ENCODE measurements around the gene ZNF565.

The ZNF565 gene

GRCh38 chr19:36225219-36225892 lies 10.9 kb upstream of the ZNF565 start:
- no peak overlapping the region for H4K91ac ChIP-seq (ENCODE audit: low read length)
- H2AFZ ChIP-seq (ENCODE audit: low read depth, low read length) = no peak overlapping the region
- H3K23ac ChIP-seq (ENCODE audit: low read length in 2 of 2) = no peak overlapping the region
- H3K36me3 ChIP-seq (ENCODE audit: control insufficient read depth in 1 of 2, insufficient read depth in 2 of 2, low read depth in 1 of 2, low read length in 2 of 2) = peaks cover 66 to 78% of the 10 kb centered on the region in 2 experiments
- H3K9ac ChIP-seq (ENCODE audit: low read length) = peak overlapping the region; percentile 92
- peaks cover 10% of the 10 kb centered on the region for H3K79me1 ChIP-seq (replicated peaks; ENCODE audit: low read length, poor library complexity, severe bottlenecking)
- peak overlapping the region; percentile 37 for H3K4me2 ChIP-seq (ENCODE audit: low read length, poor library complexity, severe bottlenecking)
- H3K27me3 ChIP-seq (ENCODE audit: control insufficient read depth in 1 of 2, insufficient read depth in 1 of 2, low read length in 2 of 2) = no peaks in the 10 kb centered on the region
- H3K4me3 ChIP-seq (ENCODE audit: insufficient read depth in 1 of 2, low read depth in 1 of 2, low read length in 2 of 2) = peak overlapping the region in 1 of 2 experiments; percentile 60
- H3K4ac ChIP-seq (ENCODE audit: low read depth in 1 of 2, low read length in 2 of 2) = no peak overlapping the region
- H3K9me3 ChIP-seq (ENCODE audit: control insufficient read depth, low read length) = peaks cover 23% of the 10 kb centered on the region
- peak; percentile 85 for DNase-seq
- peaks cover 2% of the 10 kb centered on the region for H3K4me1 ChIP-seq (ENCODE audit: control insufficient read depth, insufficient read depth, low read depth, low read length)
- H2BK5ac ChIP-seq (ENCODE audit: low read depth, low read length, poor library complexity, severe bottlenecking) = no peak overlapping the region
- H4K8ac ChIP-seq (ENCODE audit: low read length) = no peak overlapping the region
- 57% methylated on average over 3 of the region's 5 CpGs for WGBS
- H3K14ac ChIP-seq (ENCODE audit: low read length in 2 of 2) = no peak overlapping the region
- no peak overlapping the region for H2AK5ac ChIP-seq (ENCODE audit: low read length, severe bottlenecking)
- H2BK120ac ChIP-seq (ENCODE audit: low read depth, low read length) = no peak overlapping the region
- H3K27ac ChIP-seq (ENCODE audit: low read length, poor library complexity, severe bottlenecking) = no peak overlapping the region
- H3K18ac ChIP-seq (ENCODE audit: low read depth in 1 of 2, low read length in 2 of 2) = peak overlapping the region in 1 of 2 experiments; percentile 75
- H2BK15ac ChIP-seq (ENCODE audit: low read depth, poor library complexity, severe bottlenecking) = no peak overlapping the region
- H2BK12ac ChIP-seq (ENCODE audit: low read length in 2 of 2) = peak overlapping the region in 1 of 2 experiments; percentile 67

- Histone ChIP-seq H3K4me1 (ENCODE audit: control insufficient read depth, insufficient read depth, low read depth, low read length) (peaks cover 2% of the 10 kb centered on the region), H3K36me3 (ENCODE audit: control insufficient read depth in 1 of 2, insufficient read depth in 2 of 2, low read depth in 1 of 2, low read length in 2 of 2) (peaks cover 50 to 63% of the 10 kb centered on the region in 2 experiments), H3K9me3 (ENCODE audit: control insufficient read depth, low read length) (no peaks in the 10 kb centered on the region), H2BK12ac (ENCODE audit: low read length in 2 of 2) (no peak overlapping the region), H3K14ac (ENCODE audit: low read length in 2 of 2) (no peak overlapping the region), H4K8ac (ENCODE audit: low read length) (no peak overlapping the region), H4K91ac (ENCODE audit: low read length) (no peak overlapping the region), H3K27me3 (ENCODE audit: control insufficient read depth in 1 of 2, insufficient read depth in 1 of 2, low read length in 2 of 2) (no peaks in the 10 kb centered on the region), H2BK120ac (ENCODE audit: low read depth, low read length) (no peak overlapping the region), H3K4me3 (ENCODE audit: insufficient read depth in 1 of 2, low read depth in 1 of 2, low read length in 2 of 2) (no peak overlapping the region), H3K4ac (ENCODE audit: low read depth in 1 of 2, low read length in 2 of 2) (no peak overlapping the region), H3K27ac (ENCODE audit: low read length, poor library complexity, severe bottlenecking) (no peak overlapping the region), H2BK15ac (ENCODE audit: low read depth, poor library complexity, severe bottlenecking) (no peak overlapping the region), H3K18ac (ENCODE audit: low read depth in 1 of 2, low read length in 2 of 2) (no peak overlapping the region), H2AK5ac (ENCODE audit: low read length, severe bottlenecking) (no peak overlapping the region), H2BK5ac (ENCODE audit: low read depth, low read length, poor library complexity, severe bottlenecking) (no peak overlapping the region), H3K23ac (ENCODE audit: low read length in 2 of 2) (no peak overlapping the region), H3K79me1 (replicated peaks; ENCODE audit: low read length, poor library complexity, severe bottlenecking) (no peaks in the 10 kb centered on the region), H3K9ac (ENCODE audit: low read length) (no peak overlapping the region), H3K4me2 (ENCODE audit: low read length, poor library complexity, severe bottlenecking) (no peak overlapping the region), H2AFZ (ENCODE audit: low read depth, low read length) (no peak overlapping the region)
- DNase-seq = no peak
- WGBS = no CpG with 5 or more reads among the region's 4 CpGs
Measured at GRCh38 chr19:36222503-36222902, 8.0 kb upstream of the ZNF565 start.

- Histone ChIP-seq H3K18ac (ENCODE audit: low read depth in 1 of 2, low read length in 2 of 2) (no peak overlapping the region), H4K91ac (ENCODE audit: low read length) (no peak overlapping the region), H3K4ac (ENCODE audit: low read depth in 1 of 2, low read length in 2 of 2) (no peak overlapping the region), H3K9me3 (ENCODE audit: control insufficient read depth, low read length) (no peaks in the 10 kb centered on the region), H3K27ac (ENCODE audit: low read length, poor library complexity, severe bottlenecking) (no peak overlapping the region), H3K23ac (ENCODE audit: low read length in 2 of 2) (no peak overlapping the region), H3K4me1 (ENCODE audit: control insufficient read depth, insufficient read depth, low read depth, low read length) (peaks cover 2% of the 10 kb centered on the region), H2BK15ac (ENCODE audit: low read depth, poor library complexity, severe bottlenecking) (no peak overlapping the region), H3K4me3 (ENCODE audit: insufficient read depth in 1 of 2, low read depth in 1 of 2, low read length in 2 of 2) (no peak overlapping the region), H3K27me3 (ENCODE audit: control insufficient read depth in 1 of 2, insufficient read depth in 1 of 2, low read length in 2 of 2) (no peaks in the 10 kb centered on the region), H2AFZ (ENCODE audit: low read depth, low read length) (no peak overlapping the region), H4K8ac (ENCODE audit: low read length) (no peak overlapping the region), H3K36me3 (ENCODE audit: control insufficient read depth in 1 of 2, insufficient read depth in 2 of 2, low read depth in 1 of 2, low read length in 2 of 2) (peaks cover 40 to 56% of the 10 kb centered on the region in 2 experiments), H3K4me2 (ENCODE audit: low read length, poor library complexity, severe bottlenecking) (no peak overlapping the region), H2AK5ac (ENCODE audit: low read length, severe bottlenecking) (no peak overlapping the region), H2BK5ac (ENCODE audit: low read depth, low read length, poor library complexity, severe bottlenecking) (no peak overlapping the region), H3K79me1 (replicated peaks; ENCODE audit: low read length, poor library complexity, severe bottlenecking) (no peaks in the 10 kb centered on the region), H3K9ac (ENCODE audit: low read length) (no peak overlapping the region), H2BK120ac (ENCODE audit: low read depth, low read length) (no peak overlapping the region), H2BK12ac (ENCODE audit: low read length in 2 of 2) (no peak overlapping the region), H3K14ac (ENCODE audit: low read length in 2 of 2) (no peak overlapping the region)
- DNase-seq = no peak
- 89% methylated on average over 3 of the region's 4 CpGs for WGBS
Measured at GRCh38 chr19:36221474-36221873, 7.0 kb upstream of the ZNF565 start.

- H3K27ac ChIP-seq (ENCODE audit: low read length, poor library complexity, severe bottlenecking) = peak overlapping the region; percentile 94
- H2AFZ ChIP-seq (ENCODE audit: low read depth, low read length) = no peak overlapping the region
- no peak overlapping the region for H2BK12ac ChIP-seq (ENCODE audit: low read length in 2 of 2)
- no peak overlapping the region for H2BK15ac ChIP-seq (ENCODE audit: low read depth, poor library complexity, severe bottlenecking)
- peak overlapping the region; percentile 41 for H3K4me2 ChIP-seq (ENCODE audit: low read length, poor library complexity, severe bottlenecking)
- peaks cover 17% of the 10 kb centered on the region for H3K79me1 ChIP-seq (replicated peaks; ENCODE audit: low read length, poor library complexity, severe bottlenecking)
- no peaks in the 10 kb centered on the region for H3K27me3 ChIP-seq (ENCODE audit: control insufficient read depth in 1 of 2, insufficient read depth in 1 of 2, low read length in 2 of 2)
- peak overlapping the region in 1 of 2 experiments; percentile 77 for H3K23ac ChIP-seq (ENCODE audit: low read length in 2 of 2)
- DNase-seq = peak; percentile 70
- H3K36me3 ChIP-seq (ENCODE audit: control insufficient read depth in 1 of 2, insufficient read depth in 2 of 2, low read depth in 1 of 2, low read length in 2 of 2) = peaks cover 8 to 12% of the 10 kb centered on the region in 2 experiments
- peak overlapping the region in 1 of 2 experiments; percentile 83 for H3K14ac ChIP-seq (ENCODE audit: low read length in 2 of 2)
- H3K4ac ChIP-seq (ENCODE audit: low read depth in 1 of 2, low read length in 2 of 2) = peak overlapping the region; percentile 92 to 98
- peak overlapping the region; percentile 90 for H2BK5ac ChIP-seq (ENCODE audit: low read depth, low read length, poor library complexity, severe bottlenecking)
- WGBS = under 1% methylated on average over 22 of the region's 27 CpGs
- H3K9me3 ChIP-seq (ENCODE audit: control insufficient read depth, low read length) = no peaks in the 10 kb centered on the region
- H3K4me3 ChIP-seq (ENCODE audit: insufficient read depth in 1 of 2, low read depth in 1 of 2, low read length in 2 of 2) = peak overlapping the region; percentile 92 to 93
- peak overlapping the region; percentile 91 for H4K8ac ChIP-seq (ENCODE audit: low read length)
- H3K18ac ChIP-seq (ENCODE audit: low read depth in 1 of 2, low read length in 2 of 2) = peak overlapping the region; percentile 93 to 97
- H3K4me1 ChIP-seq (ENCODE audit: control insufficient read depth, insufficient read depth, low read depth, low read length) = peaks cover 7% of the 10 kb centered on the region
- peak overlapping the region; percentile 84 for H2AK5ac ChIP-seq (ENCODE audit: low read length, severe bottlenecking)
- peak overlapping the region; percentile 97 for H3K9ac ChIP-seq (ENCODE audit: low read length)
- H2BK120ac ChIP-seq (ENCODE audit: low read depth, low read length) = peak overlapping the region; percentile 87
- H4K91ac ChIP-seq (ENCODE audit: low read length) = peak overlapping the region; percentile 75
Measured at GRCh38 chr19:36215276-36216123, 1.0 kb upstream of the ZNF565 start.

All from mesenchymal stem cell (in vitro differentiated cells and primary cell).